NCI-H187 (cell line): ENCODE results near the gene PIK3R1.

Experiments
- DNase-seq, 2 experiments: peaks; one replicate each; lab custom pipeline; 2025; lab: John Stamatoyannopoulos, UW

The PIK3R1 gene

DNA sequence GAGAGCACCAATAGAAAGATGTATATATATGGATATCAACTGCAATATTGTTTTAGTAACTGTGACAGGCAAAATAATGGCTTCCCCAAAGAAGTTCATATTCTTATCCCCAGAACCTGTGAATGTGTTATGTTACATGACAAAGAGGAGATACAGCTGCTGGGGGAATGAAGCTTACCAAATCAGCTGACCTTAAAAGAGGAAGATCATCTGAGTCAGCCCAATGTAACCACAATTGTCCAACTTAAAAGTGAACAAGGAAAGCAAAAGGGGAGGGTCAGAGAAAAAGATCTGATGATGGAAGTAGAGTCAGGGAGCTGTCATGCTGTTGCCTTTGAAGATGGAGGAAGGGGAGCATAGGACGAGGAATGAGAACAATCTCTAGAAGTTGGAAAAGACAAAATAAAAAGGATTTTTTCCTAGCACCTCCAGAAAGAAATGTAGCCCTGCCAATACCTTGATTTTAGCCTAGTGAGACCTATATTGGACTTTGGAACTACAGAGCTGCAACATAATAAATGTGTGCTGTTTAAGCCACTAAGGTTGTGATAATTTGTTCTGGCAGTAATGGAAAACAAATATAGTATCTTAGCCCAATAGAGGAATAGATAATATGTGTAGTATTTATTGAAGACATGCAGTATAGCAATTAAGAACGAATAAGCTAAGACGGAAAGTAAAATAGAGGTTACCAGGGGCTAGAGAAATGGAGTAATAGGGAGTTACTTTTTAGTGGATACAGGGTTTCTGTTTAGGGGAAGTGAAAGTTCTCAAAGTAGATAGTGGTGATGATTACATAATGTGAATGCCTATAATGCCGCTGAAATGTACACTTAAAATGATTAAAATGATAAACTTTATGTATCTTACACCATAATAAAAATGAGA lies 115.9 kb downstream of the PIK3R1 start:
- no peak for DNase-seq

DNA sequence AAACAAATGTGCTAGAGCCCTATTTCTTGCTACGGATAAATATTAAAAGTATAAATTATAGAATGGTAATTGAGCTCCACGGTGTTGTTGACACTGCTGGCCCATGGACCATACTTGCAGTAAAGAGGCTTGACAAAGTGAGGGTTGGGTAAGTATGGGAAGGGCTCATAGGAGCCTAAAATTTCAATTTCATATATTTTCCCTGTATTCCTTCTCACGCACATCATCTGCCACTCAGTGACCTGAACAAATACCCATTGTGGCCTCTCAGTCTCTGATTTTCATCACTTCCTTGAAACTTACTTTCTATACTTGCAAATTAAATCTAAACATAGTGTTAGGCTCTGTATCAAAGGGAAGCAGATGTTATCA lies 116.5 kb downstream of the PIK3R1 start:
- DNase-seq = no peak

- no peak for DNase-seq
Observed at GRCh38 chr5:68332556-68332955, 117.0 kb downstream of the PIK3R1 start.

DNA sequence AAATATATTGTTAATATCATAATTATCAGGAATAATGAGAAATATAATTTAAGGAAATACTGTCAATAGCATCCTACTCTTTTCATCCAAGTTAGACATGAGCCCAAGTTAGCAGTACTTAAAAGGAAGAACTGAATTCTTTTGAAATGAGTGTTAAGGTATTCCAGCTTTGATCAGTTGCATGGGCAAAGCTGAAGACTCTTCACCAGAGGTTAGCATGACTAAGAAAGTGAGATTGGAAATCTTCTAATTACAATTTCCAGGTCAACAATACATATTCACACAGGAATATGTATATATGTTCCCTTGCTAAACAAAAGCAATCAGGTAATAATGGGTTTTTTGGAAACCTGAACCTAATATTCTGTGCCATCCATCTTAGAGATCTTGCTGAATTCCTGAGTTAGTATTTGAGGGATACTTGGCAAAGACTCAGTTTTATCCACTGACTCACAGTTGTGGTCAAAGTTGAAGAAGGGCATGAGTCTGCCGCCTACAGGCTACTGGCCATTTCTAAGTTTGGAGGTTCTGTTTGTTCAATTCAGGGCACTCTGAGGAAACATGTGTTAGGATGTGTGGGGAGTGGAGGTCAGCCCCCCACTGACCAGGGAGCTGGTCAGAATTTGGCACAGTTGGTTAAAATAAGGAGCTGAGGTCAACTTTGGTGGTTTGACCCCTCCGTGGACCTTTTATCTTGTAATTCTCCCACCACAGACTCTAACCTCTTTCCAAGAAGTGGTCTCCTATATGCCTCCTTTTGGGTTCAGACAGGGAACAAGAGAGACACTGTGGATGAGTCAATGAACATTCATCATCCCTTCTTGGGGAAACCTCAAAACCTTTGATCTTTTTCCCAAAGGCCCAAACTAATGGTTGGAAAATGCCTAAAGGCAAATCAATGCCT lies 118.3 kb downstream of the PIK3R1 start:
- no peak for DNase-seq

DNA sequence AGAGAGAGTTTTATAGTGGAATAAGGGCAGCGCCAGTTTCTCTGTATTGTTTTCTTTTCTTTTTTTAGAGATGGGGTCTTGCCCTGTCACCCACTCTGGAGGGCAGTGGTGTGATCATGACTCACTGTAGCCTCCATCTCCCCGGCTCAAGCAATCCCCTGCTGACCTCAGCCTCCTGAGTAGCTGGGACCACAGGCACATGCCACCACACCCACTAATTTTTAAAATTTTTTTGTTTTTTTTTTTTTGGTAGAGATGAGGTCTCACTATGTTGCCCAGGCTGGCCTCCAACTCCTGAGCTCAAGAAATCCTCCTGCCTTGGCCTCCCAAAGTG lies 119.0 kb downstream of the PIK3R1 start:
- no peak for DNase-seq

DNA sequence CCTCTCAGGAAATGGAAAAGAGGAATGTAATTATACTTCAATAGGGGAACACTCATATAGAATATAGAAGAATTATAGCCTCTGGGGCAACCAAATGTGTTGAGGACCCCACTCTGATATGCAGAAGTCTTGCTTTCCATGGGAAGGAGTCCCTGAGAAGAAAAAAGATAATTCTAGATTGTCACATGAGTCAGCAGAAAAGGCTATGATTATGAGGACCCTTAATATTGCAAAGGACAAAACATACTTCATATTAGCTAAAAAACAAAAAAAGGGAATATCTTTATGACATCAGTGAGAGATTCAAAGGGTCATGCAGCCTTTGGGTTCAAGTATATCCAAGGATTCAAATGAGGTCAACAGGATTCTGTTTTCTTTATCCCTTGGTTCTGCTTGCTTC lies 119.5 kb downstream of the PIK3R1 start:
- no peak for DNase-seq

DNA sequence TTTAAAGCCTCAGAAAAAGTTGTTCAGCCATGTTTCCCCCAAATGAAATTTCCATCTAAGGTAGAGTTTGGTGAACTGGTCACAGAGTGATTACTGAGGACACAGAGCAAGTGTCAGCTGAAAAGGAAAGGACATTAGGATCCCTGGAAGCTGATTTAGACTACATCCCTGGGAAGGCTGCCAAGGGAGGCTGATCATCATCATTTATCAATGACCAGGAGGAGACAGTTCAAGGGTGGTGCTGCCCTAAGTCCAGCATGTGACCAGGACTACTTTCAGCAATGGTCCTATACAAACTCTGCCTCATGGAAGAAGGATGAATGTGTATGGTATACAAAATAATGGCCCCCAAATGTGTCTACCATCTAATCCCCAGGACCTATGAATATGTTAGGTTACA lies 120.6 kb downstream of the PIK3R1 start:
- DNase-seq = no peak

GRCh38 chr5:68337235-68337634 lies 121.7 kb downstream of the PIK3R1 start:
- DNase-seq = no peak

- no peak for DNase-seq
Observed at GRCh38 chr5:68339921-68340321, 124.4 kb downstream of the PIK3R1 start.

- DNase-seq = no peak
Observed at GRCh38 chr5:68341006-68341405, 125.5 kb downstream of the PIK3R1 start.

DNA sequence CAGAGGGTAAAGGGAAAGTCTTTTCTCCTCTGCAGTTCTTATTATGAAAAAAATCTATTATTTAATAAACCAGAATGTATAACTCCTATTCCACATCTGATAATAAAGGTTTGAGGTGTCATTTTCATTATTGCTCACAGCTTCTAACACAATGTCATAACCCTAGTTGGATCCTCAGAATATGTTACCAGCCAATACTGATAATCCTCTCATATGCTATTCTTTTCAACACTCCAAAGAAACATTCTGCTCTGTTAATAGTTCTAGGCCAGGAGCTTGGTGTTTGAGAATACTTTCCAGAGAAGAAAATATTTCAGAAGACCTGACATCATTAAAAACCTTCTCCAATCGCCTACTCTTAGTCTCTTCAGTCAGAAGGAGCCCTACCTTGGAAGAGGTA lies 127.1 kb downstream of the PIK3R1 start:
- no peak for DNase-seq

DNA sequence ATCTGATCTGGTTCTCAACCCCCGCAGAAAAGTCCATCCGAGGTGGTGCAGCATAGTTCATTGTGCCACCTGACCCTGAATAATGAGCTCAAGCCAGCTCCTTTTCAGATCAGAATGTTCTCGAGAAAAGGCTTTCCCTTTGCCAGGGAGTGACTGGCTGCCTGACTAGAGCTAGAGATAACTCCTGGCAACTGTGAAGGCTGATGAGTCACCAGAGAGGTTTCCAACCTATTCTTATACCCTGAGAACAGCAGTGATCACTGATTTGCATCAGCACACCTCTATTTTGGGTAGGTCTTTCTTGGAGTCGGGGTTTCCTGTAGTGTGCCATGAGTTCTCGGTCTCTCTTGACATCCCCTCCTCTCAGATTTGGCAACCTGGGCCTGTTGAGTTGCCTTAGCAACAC lies 127.9 kb downstream of the PIK3R1 start:
- no peak for DNase-seq

GRCh38 chr5:68344447-68345111 lies 129.0 kb downstream of the PIK3R1 start:
- DNase-seq = peak; percentile 47 to 57

DNA sequence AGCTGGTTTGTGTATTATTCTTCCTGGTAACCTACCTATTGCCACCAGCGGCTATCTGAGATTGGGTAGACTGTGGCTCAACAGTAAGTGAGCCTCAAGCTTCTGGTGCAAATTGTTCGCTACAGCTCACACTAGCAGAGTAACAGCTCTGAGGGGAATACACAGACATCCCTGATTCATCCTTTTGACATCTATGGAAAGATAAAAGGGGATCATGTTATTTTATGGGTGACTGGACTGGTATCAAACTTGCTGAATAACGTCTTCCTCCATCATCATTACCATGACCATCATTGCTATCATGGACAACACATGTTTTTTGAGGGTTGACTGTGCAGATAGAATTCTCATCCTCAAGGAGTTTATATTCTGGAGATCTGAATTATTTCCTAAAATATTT lies 129.6 kb downstream of the PIK3R1 start:
- DNase-seq = no peak

GRCh38 chr5:68345582-68345981 lies 130.0 kb downstream of the PIK3R1 start:
- no peak for DNase-seq

- no peak for DNase-seq
Observed at GRCh38 chr5:68347536-68347935, 132.0 kb downstream of the PIK3R1 start.

DNA sequence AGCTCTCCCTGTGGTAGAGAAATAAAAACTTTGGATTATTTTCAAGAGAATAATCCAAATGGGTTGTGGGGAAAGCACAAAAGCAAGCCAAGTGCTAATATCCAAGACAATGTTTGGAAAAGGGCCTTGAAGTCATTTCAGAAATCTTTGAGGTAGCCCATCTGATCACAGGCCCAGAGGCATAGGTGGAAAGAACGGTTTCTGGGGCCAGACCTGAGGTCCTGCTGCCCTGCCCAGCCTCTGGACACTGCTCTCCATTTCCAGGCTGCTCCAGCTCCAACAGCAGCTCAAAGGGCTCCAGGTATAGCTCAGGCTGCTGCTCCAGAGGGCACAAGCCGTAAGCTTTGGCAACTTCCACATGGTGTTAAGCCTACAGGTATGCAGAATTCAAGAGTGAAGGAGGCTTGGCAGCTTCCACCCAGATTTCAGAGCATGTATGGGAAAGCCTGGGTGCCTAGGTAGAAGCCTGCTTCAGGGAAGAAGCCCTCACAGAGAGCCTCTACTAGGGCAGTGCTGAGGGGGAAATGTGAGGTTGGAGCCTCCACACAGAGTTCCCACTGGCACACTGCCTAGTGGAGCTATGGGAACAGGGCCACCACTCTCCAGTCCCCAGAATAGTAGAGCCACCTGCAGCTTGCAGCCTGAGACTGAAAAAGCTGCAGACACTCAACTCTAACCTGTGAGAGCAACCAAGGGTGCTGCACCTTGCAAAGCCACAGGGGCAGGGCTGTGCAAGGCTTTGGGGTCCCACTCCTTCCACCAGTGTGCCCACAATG lies 133.1 kb downstream of the PIK3R1 start:
- DNase-seq = no peak

DNA sequence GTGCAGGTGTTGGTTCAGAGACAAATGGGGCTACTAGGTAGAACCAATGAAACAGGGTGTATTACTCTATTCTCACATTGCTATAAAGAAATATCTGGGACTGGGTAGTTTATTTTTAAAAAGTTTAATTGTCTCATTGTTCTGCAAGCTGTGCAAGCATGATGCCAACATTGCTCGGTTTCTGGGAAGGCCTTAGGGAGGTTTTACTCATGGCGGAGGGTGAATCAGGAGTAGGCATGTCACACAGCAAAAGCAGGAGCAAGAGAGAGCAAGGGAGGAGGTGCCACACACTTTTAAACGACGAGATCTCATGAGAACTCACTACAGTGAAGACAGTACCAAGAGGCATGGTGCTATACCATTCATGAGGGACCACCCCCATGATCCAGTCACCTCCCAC lies 134.6 kb downstream of the PIK3R1 start:
- DNase-seq = no peak
